WTC11 (cell line): ENCODE data around the gene RAD23B.

Experiments
- RELA ChIP-seq: sonication (generic); formaldehyde crosslinking; IDR thresholded peaks from 2 replicates; pipeline ENCODE4 v1.8.1; 2022; ENCODE audit warnings: missing genetic modification reagents, mild to moderate bottlenecking, borderline replicate concordance
- TF ChIP-seq, protein P1 (sequence below): fragments of 200-600 bp; IDR thresholded peaks from 2 replicates; pipeline ENCODE4 v1.8.0; 2022; ENCODE audit warnings: antibody characterized with exemption

DNA sequence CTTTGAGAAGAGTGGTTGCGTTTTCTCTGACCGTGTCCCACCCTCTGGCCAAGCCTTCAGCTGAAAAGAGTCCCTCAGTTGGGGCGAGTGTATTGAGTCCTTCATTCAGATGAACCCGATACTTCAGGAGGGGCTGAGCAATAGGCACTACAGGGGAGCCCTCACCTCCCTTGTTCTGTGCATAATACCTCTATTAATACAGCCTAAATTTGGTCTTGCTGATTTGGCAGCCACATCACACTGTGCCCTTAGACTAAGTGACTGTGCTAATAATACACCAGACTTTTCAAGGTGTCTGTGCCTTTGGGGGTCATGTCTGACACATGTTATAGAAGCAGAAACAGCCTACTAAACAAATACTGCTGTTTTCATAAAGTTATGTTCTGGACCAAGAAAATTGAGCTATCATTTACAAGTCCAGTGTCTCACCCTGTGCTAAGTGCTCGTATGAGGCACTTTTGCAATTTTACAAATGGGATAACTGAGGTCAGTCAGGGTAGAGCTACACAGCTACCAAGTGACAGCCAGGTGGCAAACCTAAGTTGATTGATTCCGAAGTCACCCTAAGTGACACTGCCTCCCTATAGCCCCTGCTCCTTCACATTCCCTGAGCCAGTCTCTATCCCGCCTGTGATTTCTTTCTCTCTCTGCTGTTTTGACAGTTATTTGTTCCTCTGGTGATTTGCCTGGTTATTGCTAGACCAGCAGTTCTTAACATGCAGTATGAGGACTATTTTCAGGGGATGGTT is 56.0 kb downstream of the RAD23B start:
- no peak for TF ChIP-seq RELA (CRISPR knock-in tag)
- TF ChIP-seq, protein P1, sequence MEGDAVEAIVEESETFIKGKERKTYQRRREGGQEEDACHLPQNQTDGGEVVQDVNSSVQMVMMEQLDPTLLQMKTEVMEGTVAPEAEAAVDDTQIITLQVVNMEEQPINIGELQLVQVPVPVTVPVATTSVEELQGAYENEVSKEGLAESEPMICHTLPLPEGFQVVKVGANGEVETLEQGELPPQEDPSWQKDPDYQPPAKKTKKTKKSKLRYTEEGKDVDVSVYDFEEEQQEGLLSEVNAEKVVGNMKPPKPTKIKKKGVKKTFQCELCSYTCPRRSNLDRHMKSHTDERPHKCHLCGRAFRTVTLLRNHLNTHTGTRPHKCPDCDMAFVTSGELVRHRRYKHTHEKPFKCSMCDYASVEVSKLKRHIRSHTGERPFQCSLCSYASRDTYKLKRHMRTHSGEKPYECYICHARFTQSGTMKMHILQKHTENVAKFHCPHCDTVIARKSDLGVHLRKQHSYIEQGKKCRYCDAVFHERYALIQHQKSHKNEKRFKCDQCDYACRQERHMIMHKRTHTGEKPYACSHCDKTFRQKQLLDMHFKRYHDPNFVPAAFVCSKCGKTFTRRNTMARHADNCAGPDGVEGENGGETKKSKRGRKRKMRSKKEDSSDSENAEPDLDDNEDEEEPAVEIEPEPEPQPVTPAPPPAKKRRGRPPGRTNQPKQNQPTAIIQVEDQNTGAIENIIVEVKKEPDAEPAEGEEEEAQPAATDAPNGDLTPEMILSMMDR: no peak; the same call in 1 of the 2 replicates
